Measurements from ENCODE around the gene RIMS4.

The RIMS4 gene

GRCh38 chr20:44720997-44721784, 89.2 kb downstream of the RIMS4 start:
- DNase-seq (ENCODE audit: low read depth) = peak; percentile 73

GRCh38 chr20:44720621-44720996, 89.7 kb downstream of the RIMS4 start:
- no peak for DNase-seq (ENCODE audit: low read depth)

- no peak for DNase-seq (ENCODE audit: low read depth)
Measured at GRCh38 chr20:44719841-44720240, 90.5 kb downstream of the RIMS4 start.

GRCh38 chr20:44717986-44718385, 92.4 kb downstream of the RIMS4 start:
- DNase-seq (ENCODE audit: low read depth) = no peak

- no peak for DNase-seq (ENCODE audit: low read depth)
Measured at GRCh38 chr20:44716309-44717106, 93.8 kb downstream of the RIMS4 start.

GRCh38 chr20:44715499-44716308, 94.6 kb downstream of the RIMS4 start:
- no peak for DNase-seq (ENCODE audit: low read depth)

- DNase-seq (ENCODE audit: low read depth) = no peak
Measured at GRCh38 chr20:44714701-44715498, 95.4 kb downstream of the RIMS4 start, which contains the start of gene CCN5. Gene CCN5 (plus strand): TSS chr20:44715369. CDS start chr20:44715391, 22 bp downstream.

GRCh38 chr20:44714102-44714700, 96.1 kb downstream of the RIMS4 start:
- DNase-seq (ENCODE audit: low read depth) = no peak

GRCh38 chr20:44711237-44711636, 99.1 kb downstream of the RIMS4 start:
- no peak for DNase-seq (ENCODE audit: low read depth)

- DNase-seq (ENCODE audit: low read depth) = no peak
Measured at GRCh38 chr20:44709797-44710196, 100.5 kb downstream of the RIMS4 start.

GRCh38 chr20:44709380-44709779, 101.0 kb downstream of the RIMS4 start:
- DNase-seq (ENCODE audit: low read depth) = no peak

- DNase-seq (ENCODE audit: low read depth) = no peak
Measured at GRCh38 chr20:44707018-44707579, 103.2 kb downstream of the RIMS4 start.

- peak; percentile 49 for DNase-seq (ENCODE audit: low read depth)
Measured at GRCh38 chr20:44706301-44707017, 103.9 kb downstream of the RIMS4 start.

- no peak for DNase-seq (ENCODE audit: low read depth)
Measured at GRCh38 chr20:44705364-44706094, 104.8 kb downstream of the RIMS4 start.

- peak; percentile 37 for DNase-seq (ENCODE audit: low read depth)
Measured at GRCh38 chr20:44704551-44704971, 105.8 kb downstream of the RIMS4 start.

GRCh38 chr20:44703956-44704488, 106.3 kb downstream of the RIMS4 start:
- DNase-seq (ENCODE audit: low read depth) = no peak

- DNase-seq (ENCODE audit: low read depth) = no peak
Measured at GRCh38 chr20:44703183-44703925, 107.0 kb downstream of the RIMS4 start.

- peak; percentile 78 for DNase-seq (ENCODE audit: low read depth)
Measured at GRCh38 chr20:44702776-44703175, 107.6 kb downstream of the RIMS4 start.

All from GM04503 (cell line).